ENCODE measurements around the gene AFAP1L1.
A peak's percentile ranks its signal among the peaks of the same experiment; 100 is the strongest.
"Not testable (repeated sequence)": the region's sequence is repeated elsewhere in the genome, so short reads cannot be mapped to it uniquely, and the experiment has no call there.

AFAP1L1 gene

DNA sequence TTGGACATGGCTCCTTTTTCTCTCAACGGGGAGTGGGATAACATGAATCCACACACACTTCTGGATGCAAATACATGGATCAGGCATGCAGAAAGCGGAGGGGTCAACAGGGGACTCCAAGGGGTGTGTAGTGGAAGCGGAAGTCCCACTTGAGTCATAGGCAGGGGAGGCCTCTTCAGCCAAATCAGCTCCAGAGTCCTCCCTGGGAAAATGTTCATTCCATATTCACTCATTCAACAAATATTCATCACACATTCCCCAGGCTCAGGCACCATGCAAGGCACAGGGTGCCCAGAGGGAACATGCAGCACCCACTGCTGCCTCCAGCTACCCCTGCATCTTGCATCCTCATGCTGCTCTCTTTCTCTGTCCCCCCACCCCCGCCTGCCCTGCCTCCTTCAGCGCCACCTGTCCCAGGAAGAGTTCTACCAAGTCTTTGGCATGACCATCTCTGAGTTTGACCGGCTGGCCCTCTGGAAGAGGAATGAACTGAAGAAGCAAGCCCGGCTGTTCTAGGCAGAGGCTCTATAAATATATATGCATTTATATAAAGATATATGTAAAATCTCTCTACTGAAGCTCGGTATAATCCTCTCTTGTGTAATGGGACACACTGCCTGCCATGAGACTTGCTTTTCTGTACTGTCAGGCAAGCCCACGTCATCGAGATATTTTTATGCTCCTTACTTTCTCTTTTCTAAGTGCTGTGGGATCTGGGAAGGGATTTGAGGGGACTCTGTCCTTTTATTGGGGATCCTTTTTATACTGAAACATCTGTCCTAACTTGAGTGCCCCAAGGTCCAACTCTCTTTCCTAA is 13.6 kb upstream of the AFAP1L1 start:
- no peak for DNase-seq (ENCODE audit: low read depth)
- no peak overlapping the region for H3K4me3 ChIP-seq (ENCODE audit: low read depth, low read length)

DNA sequence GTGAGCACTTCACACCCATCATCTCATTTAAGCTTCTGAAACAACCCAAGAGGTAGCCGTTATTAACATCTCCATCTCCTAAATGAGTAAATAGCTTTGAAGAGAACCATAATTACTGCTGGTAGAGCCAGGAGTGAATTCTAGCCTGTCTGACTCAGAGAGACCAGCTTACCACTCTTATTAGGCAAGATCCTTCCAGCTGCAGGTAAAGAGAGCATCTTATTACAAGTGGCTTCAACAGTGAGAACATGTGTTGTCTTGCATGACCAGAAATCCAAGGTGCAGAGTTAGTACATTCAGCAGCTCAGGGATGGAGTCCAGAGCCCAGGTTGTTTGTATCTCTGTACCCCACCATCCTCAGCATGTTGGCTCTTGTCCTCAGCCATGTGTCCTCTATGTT is 10.9 kb upstream of the AFAP1L1 start:
- DNase-seq (ENCODE audit: low read depth) = no peak
- no peak overlapping the region for H3K4me3 ChIP-seq (ENCODE audit: low read depth, low read length)

DNA sequence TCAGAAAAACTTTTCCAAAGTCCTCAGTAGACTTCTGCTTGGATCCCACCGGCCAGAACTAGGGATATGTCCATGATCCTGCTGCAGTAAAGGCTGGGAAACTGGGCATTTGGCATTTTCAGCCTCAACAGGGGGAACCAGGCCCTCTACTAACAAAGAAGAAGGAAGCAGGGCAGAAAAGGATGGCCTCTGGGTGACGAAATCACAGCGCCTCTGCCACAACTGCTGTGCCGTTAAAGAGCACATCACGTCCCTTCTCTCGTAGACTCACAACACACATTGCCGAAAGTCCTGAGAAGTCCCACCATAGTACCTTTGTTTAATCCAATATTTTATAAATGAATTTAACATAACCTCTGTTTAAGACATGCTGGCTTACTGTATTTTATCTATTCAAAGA is 10.4 kb upstream of the AFAP1L1 start:
- no peak for DNase-seq (ENCODE audit: low read depth)
- no peak overlapping the region for H3K4me3 ChIP-seq (ENCODE audit: low read depth, low read length)

DNA sequence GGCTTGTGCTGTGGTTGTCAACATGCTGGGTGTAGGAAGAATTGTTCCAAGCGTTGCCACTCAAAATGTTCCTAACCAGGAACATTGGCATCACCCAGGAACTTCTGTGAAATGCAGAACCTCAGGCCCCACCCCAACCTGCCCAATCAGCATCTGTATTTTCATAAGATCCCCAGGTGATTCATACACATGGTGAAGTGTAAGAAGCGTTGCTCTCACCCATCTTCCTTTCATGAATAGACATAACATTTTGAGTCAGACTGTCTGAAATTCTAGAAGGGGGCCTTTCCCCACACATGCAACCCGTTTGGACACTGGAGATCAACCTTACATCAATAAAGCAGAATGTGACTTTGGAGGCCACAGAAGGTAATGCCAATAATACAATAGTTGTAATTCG is 9.3 kb upstream of the AFAP1L1 start:
- no peak for DNase-seq (ENCODE audit: low read depth)
- H3K4me3 ChIP-seq (ENCODE audit: low read depth, low read length) = no peak overlapping the region

DNA sequence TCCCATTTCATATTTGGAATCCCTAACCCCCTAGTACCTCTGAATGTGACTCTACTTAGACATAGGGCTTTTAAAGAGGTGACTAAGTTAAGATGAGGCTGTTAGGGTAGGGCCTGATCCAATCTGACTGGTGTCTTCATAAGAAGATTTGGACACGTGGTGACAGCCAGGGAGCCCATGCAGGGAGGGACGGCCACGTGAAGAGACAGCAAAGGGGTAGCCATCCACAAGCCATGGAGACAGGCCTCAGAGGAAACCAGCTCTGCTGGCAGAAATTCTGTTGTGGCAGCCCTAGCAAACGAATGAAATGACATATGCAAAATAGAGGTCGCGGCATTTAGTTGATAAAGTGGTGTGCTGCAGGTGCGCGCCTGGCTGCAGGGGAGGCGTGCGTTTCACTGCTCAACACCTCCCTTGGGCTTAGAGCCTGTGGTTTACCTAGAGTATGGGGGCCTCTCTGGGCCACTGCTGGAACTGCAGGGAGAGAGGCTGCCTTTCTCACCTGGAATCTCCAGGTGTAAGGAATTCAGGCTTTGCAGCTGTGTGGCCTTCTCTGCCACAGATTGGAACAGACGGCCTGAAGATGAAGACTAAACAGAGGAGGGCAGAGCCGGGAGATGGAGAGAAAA is 7.1 kb upstream of the AFAP1L1 start:
- H3K4me3 ChIP-seq (ENCODE audit: low read depth, low read length) = no peak overlapping the region
- DNase-seq (ENCODE audit: low read depth) = no peak

DNA sequence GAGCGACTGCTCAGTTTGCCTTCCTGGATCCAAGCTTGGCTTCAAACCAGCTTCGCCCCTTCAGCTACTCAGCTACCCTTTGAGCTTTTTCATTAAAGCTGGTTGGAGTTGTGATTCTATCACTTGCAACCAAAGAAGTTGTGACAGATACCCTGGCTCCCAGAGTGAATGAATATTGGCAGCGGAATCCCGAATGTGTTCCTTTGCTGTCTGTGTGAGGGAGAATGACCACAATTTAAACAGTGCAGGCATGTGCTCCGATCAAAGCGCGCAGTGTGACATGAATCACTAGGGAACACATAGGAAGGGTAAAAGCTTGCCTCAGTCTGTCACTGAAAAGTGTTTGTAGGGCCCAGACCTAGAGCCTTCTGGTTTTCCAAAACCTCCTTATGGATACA is 6.6 kb upstream of the AFAP1L1 start:
- DNase-seq (ENCODE audit: low read depth) = no peak
- H3K4me3 ChIP-seq (ENCODE audit: low read depth, low read length) = no peak overlapping the region

DNA sequence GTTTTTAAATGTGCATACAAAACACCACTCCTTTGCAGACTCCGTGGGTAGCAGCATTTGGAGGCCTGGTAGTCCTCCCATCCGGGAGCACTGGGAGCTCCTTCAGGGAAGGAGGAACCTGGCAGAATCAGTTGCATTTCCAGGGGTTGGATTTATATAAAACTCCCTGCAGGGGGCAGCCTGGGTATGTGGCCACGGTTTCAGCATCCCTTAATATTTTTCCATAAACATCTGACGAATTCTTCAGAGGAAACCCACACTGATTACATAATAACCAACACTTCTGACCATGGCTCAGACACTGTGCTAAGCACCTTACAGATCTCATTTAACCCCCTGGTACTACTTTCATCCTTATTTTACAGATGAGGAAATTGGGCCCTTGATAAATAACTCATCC is 6.1 kb upstream of the AFAP1L1 start:
- no peak overlapping the region for H3K4me3 ChIP-seq (ENCODE audit: low read depth, low read length)
- no peak for DNase-seq (ENCODE audit: low read depth)

DNA sequence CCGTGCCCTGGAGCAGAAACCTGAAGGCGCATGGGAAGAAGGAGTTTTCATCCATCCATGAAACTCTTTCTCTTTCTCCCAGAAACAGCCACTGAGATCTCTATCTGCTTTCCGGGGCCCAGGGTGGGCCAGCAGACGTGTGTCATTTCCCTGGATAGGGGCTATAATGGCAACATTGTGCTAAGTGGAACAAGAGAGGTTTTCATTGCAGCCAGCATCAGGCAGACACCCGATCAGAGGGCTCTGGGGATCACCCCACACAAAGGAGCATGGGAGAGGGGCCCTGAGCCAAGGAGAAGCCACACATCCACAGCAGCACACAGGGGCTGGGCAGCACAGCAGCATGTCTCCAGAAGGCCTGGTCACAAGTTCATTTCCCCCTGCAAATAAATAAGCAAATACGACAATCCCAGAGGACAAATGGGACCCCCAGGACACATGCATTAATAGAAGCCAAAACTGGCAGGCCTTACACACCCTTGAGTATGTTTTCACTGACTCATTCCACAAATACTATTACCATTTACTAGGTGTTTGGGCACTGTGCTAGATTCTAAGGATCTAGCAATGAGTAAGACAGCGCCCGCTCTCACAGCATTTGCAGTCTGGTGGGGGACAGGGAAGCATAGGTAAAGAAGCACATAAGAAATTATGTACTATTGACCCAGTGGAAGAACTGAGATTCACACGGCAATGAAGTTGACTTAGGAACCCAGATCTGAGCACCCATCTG is 4.3 kb upstream of the AFAP1L1 start:
- H3K4me3 ChIP-seq (ENCODE audit: low read depth, low read length) = no peak overlapping the region
- DNase-seq (ENCODE audit: low read depth) = no peak

DNA sequence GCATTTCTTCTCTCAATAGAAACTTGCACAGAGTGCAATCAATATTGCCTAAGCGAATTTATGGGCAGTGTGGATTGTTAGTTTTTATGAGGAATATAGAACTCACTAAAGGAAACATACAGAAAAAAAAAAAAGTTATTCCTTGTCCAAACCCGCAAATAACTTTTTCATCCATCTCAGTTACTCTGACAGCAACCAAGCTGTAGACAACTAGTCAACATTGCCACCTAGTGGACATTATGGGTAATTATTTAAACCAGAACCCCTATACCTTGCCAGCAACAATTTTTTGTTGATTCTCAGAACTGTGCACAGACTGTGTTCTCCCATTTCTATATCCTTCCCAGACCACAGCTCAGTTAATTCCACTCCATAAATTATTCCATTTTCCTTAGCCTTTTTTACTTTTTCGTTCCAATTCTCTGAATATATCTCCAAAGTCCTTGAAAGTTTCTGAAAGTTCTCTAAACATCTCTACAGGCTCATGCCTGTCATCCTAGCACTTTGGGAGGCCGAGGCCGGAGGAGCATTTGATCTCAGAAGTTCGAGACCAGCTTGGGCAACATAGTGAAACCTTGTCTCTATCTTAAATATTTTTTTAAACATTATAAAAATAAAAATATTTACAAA is 2.6 kb upstream of the AFAP1L1 start:
- no peak overlapping the region for H3K4me3 ChIP-seq (ENCODE audit: low read depth, low read length)
- DNase-seq (ENCODE audit: low read depth) = no peak

DNA sequence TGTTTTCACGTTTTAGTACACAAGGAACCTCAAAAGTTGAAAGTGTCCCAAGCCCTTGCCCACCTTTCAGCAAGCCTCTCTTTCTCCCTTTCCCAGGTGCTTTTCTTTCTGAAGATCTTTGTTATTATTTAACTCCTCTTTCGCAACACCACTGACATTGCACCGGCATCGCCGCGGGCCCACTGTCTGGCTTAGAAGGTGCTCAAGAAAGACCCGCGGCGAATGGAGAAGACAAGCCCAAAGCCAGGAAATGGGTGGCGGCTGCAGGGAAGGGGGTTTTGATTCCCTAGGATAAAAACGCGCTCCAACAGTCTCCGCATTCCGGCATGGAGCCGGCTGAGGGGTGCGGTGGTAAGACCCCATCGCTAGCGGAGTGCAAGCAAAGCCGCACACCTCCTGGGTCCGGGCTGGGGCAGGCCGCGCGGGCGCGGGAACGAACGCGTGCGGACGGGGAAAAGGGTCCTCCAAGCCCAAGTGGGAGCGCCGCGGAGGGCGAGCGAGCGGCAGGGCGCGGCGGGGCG is 404 bp upstream of the AFAP1L1 start:
- no peak for DNase-seq (ENCODE audit: low read depth)
- H3K4me3 ChIP-seq (ENCODE audit: low read depth, low read length) = peak overlapping the region; percentile 72

DNA sequence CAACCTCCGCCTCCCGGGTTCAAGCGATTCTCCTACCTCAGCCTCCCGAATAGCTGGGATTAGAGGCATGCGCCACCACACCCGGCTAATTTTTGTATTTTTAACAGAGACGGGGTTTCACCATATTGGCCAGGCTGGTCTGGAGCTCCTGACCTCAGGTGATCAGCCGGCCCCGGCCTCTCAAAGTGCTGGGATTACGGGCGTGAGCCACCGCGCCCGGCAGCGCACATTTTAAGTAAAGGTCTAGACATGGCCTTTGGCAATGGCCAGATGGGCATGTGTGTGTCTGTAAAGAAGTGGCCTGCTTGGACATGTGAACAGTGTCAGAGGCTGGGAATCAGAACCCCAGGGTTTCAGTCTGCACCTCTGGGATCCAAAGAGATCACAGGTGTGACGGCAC is 1.1 kb downstream of the AFAP1L1 start:
- peak overlapping the region; percentile 72 for H3K4me3 ChIP-seq (ENCODE audit: low read depth, low read length)
- DNase-seq (ENCODE audit: low read depth) = not testable (repeated sequence)

DNA sequence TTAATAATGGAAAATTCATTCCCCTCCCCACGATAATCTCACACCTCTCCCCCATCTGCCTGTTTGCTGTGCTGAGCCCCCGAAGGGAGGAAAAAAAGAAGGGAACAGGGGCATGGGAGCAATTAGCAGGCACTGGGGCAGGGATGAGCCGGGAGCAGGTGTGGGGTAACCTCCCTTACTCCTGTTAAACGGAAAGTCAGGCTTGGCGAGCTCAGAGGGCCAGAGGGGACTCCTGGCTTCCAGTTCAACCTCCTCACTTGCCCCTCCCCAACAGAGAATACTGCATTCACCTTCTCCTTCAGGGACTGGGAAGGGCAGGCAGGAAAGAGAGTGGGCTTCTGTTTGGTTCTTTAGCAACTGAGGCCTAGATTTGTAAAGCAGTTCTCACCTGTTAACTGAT is 1.6 kb downstream of the AFAP1L1 start:
- H3K4me3 ChIP-seq (ENCODE audit: low read depth, low read length) = no peak overlapping the region
- DNase-seq (ENCODE audit: low read depth) = no peak

DNA sequence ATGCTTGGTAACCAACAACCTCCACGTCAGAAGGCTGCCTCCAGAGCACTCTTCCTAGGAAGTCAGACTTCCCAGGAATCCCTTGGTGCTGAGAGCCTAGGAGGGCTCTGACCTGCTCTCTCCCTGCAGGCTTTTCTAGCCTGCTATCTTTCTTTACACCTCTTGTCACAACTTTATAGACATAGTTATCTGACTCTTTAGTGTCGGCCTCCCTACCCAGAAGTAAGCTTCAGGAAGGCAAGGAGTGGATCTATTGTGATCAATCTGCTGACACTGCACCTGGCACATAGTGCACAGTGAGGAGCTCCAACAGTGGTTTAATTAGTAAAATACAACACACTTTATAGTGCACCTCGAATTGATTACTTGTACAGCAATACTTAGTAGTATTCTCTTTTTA is 2.3 kb downstream of the AFAP1L1 start:
- DNase-seq (ENCODE audit: low read depth) = no peak

DNA sequence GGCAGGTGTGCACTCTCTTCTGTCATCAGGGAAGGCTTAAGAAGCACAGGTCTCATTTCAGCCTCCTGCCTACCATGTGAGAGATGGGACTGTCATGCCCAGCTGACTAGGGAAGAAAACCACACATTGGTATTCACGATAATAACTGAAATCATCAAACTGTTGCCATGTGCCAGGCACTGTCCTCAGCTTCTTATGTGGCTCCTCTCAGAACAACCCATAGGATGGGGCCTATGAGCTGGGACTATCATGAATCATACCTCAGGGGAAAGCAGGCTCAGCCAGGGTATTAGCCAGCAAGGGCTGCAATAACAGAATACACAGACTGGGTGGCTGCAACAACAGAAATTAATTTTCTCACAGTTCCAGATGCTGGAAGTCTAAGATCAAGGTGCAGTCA is 3.3 kb downstream of the AFAP1L1 start:
- H3K4me3 ChIP-seq (ENCODE audit: low read depth, low read length) = no peak overlapping the region
- DNase-seq (ENCODE audit: low read depth) = no peak

More for the DNA sequence above, 2.3 kb downstream of the AFAP1L1 start:
- no peak overlapping the region for H3K4me3 ChIP-seq (ENCODE audit: low read depth, low read length)

DNA sequence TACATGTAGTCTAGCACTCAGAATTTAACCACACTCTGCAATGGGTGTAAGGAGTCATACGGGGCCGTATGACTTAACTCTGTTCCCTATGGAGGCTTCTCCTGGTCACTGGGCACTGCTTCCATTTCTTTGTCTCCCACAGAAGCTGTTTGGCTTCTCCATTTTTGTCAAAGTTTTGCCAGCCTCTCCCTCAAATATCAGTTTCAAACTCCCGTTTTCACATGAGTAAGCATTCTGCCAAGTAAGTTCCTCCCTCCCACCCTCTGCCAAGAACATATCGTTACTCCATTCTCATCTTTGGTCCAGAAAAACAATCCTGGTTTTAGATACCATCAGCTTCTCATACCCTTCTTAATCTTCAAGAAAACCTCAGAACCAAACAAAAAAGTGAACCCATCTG is 6.1 kb downstream of the AFAP1L1 start:
- DNase-seq (ENCODE audit: low read depth) = no peak

DNA sequence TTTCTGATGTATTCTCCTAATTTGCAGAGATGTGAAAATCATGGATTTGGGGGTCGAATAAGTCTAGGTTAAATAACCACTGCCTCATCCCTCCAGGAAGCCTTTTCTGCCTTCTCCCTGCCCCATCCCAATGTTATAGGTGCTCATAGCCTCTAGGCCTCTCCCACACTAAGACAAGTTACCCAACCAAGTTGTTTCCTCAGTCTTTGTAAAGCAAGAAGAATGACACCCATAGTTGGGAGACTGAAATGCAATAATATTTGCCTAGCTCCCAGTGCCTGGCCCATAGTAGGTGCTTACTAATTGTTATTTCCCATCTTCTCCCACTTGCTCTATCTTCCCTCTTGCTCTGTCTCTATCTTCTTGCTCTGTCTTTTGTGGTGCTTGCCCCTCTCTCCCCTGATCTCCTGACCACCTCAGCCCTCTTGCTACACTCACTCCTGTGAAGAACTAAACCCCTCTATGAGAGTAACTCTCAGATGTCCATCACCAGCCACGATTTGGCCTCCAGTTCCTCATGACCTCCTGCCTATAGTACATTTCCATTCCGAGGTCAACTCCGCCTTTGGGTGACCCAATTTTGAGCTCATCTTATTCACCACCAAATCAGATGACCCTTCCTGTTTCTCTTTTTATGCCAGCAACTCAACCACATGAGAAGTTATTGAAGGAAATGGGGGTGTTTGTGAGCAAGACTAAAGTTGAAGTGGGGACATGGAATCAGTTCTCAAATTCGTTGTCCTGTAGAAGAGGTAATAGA is 7.0 kb downstream of the AFAP1L1 start:
- DNase-seq (ENCODE audit: low read depth) = no peak
- H3K4me3 ChIP-seq (ENCODE audit: low read depth, low read length) = no peak overlapping the region

More for the DNA sequence above, 6.1 kb downstream of the AFAP1L1 start:
- no peak overlapping the region for H3K4me3 ChIP-seq (ENCODE audit: low read depth, low read length)

DNA sequence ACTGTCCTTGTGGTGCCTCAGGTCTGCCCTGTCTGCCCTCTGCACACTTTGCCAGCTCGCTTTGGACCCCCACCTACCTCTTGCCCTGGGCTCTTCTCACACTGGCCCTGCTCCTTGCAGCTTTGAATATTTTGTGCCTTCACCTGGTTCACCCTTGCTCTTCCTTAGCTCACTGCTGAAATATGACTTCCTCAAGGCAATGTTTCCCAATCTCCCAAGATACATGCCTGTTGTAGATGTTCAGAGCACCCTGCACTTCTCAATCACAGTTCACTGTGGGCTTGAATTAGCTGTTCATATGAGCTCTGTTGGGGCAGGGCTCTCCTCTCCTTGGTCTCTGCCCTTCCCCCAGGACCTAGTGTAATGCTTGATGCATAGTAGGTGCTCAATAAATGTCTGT is 8.0 kb downstream of the AFAP1L1 start:
- H3K4me3 ChIP-seq (ENCODE audit: low read depth, low read length) = no peak overlapping the region

DNA sequence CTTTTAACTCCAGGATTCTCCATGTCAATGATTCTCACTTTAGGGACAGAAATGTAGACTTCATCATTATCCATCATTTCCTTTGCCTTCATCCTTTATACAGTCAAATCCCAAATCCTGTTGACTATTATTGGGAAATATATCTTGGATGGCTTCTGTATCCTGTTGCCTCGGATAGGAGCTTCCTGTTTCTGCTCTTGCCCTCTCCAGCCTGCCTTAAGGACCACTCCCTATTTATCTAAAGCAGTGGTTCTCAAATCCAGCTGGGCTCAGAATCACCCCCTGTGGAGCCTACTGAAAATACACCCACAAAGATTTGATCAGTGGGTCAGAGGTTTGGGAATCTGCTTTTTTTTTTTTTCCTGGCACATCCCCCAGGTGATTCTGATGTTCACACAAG is 8.5 kb downstream of the AFAP1L1 start:
- no peak for DNase-seq (ENCODE audit: low read depth)
- H3K4me3 ChIP-seq (ENCODE audit: low read depth, low read length) = no peak overlapping the region

More for the DNA sequence above, 8.0 kb downstream of the AFAP1L1 start:
- DNase-seq (ENCODE audit: low read depth) = no peak

DNA sequence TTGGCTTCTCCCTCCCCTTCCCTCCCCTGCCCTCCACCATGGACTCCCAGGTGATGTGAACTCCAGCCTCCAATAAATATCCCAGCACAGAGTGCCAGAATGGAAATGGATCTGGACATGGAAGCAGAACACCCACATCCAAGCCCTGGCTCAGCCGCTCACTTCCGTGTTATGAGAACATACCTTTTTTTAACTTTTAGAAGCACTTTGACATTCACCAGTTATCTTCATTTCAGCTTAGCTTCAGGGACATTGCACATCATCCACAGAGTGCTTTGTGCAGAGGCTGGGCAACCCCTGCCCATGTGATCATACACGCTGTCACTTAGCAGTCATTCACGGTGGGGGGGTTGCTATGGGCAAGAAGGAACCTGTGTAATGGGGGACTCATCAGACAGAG is 9.1 kb downstream of the AFAP1L1 start:
- H3K4me3 ChIP-seq (ENCODE audit: low read depth, low read length) = no peak overlapping the region
- no peak for DNase-seq (ENCODE audit: low read depth)

Measured in skeletal muscle cell (primary cell).